GM18867 (cell line): Measurements from ENCODE around the gene DPEP2.

ENCODE experiments used
- ATAC-seq: cut with Tn5 transposase; IDR thresholded peaks from one replicate; pipeline ENCODE4 v1.9.1; 2021; ENCODE audit warnings: mild to moderate bottlenecking, moderate library complexity; ENCODE audit not compliant: unreplicated experiment

The DPEP2 gene

GRCh38 chr16:67957622-67958021 lies 41.7 kb downstream of the DPEP2 start:
- no peak for ATAC-seq

DNA sequence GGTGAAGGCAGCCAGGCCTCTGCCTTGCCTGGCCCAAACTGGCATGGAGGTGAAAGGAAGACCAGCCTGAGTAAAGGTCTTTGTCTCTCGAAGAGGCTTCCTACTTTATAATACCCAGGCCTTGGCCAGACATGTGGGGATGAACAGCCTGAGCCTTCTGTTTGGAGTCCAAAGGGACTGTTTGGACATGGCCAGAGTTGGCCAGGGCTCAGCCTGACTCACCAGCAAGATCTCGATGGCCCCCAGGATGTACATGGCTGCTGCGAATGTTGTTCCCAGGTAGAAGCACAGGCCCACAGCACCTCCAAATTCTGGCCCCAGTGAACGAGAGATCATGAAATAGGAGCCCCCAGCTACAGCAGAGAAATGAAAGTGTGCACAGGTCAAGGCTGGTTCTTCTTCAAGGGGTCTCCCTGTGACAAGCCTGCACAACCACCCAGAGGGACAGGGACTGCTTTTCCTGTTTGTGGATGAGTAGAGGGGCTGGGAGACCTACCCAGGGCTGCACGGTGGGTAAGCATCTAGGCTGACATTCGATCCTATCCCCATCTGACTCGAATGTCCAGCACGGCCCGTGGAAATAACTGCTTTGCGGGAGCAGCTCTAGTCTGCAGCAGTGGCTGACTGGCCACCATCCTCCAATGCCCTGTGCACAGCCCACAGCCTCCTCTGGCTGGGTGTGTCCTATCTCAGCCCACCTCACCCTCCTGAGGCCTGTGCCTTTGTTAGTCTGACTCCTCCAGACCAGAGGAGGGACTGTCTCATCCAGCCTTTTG lies 44.7 kb downstream of the DPEP2 start:
- ATAC-seq, result no peak

DNA sequence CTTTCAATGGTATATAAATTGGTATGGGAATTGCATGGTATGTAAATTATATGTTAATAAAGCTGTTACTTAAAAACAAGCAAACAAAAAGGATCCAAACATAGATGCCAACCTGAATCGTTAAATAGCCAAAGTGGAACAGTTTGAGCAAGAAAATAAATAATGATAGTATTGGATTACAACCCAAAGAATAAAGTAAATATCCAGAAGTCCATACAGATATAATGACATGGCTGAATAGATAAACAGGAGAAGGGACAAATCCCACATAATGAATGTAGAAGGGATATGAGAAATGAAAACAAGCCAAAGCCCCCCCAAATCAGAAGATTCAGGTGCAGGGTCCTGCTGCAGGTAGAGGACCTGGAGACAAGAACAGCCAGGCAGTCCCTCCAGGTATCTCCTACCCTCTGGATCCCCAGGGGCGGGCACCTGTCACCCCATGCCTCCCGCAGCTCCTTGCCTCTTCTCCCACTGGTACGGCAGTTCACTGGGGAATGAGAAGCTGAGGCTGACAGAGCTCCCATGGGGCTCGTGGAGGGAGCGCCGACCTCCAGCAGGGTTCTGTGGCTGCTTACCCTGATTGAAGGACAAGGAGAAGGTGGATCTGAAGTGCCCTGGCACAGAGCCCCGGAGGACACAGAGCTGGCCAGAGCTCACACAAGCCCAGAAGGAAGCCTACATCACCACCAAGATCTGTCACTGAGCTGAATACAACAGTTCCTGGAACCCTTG lies 45.5 kb downstream of the DPEP2 start:
- no peak for ATAC-seq

GRCh38 chr16:67951485-67951884 lies 47.8 kb downstream of the DPEP2 start:
- ATAC-seq, result no peak

GRCh38 chr16:67950335-67950843 lies 48.9 kb downstream of the DPEP2 start:
- ATAC-seq, result no peak

GRCh38 chr16:67949645-67950044 lies 49.6 kb downstream of the DPEP2 start:
- no peak for ATAC-seq

DNA sequence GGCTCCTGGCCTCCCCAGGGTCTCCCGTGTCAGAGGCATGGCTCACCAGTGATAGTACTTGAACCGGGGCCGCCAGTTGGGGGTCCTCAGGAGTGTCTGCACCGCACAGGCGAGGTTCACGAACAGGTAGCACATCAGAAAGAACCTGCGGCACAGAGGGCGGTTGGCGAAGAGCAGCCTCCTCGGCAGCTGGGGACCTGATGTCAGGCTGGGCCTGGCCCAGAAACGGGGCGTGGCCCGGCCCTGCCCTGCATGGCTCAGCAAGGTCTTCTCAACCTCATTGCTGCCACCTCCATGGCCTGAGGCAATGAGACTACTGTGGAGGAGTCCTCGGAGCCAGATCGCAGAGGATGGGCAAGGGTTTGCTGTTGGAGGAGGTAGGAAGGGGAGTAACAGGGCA lies 51.3 kb downstream of the DPEP2 start:
- ATAC-seq, result no peak

GRCh38 chr16:67946966-67947558 lies 52.2 kb downstream of the DPEP2 start:
- ATAC-seq, result no peak

GRCh38 chr16:67946128-67946569 lies 53.1 kb downstream of the DPEP2 start:
- no peak for ATAC-seq

DNA sequence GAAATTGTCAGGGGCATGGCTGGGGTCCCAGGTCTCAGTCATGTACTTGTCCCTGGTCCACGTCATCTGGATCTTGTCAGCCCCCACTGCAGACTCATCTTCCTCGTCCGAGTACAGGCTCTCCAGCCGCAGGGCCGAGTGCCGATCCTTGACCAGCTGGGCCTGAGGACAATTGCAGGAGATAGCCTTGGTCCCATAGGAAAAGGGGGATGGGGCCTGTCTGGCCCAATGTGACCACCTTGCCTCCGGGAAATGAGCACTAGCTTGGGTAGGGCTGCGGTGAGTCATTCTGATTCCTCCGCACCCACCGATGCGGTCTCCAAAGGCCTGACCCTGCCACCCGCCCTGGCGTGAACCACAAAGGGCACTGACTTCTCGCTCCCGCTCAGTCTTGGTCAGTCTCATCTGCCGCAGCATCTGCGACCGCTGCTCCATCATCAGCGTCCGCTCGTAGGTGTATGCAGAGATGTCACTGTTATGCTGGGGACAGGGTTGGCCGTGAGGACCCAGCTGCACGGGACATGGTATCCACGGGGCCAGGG lies 53.8 kb downstream of the DPEP2 start:
- ATAC-seq, result no peak

- ATAC-seq, result no peak
These were observed 54.4 kb downstream of the DPEP2 start for GRCh38 chr16:67944690-67945391.

GRCh38 chr16:67943619-67944504 lies 55.4 kb downstream of the DPEP2 start, which contains the start of gene LCAT:
Gene LCAT (minus strand): TSS chr16:67944120. CDS start chr16:67944101, 19 bp downstream.
- ATAC-seq, result no peak

DNA sequence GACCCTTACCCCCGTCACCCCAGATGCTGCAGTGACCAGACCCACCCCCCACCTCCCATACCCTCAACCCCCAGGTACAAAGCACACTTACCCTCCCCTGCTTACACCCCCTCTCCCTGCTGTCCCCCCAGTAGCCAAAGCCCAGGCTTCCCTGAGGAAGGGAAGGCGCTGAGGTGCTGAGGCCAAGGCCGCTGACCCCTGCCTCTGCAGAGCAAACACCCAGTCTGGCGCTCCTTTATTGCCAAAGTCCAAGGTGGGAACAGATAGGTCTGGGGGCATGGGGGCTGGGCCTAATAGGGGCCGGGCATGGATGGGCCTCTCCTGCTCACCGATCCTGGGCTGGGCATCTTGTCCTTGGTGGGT lies 56.0 kb downstream of the DPEP2 start:
- no peak for ATAC-seq

DNA sequence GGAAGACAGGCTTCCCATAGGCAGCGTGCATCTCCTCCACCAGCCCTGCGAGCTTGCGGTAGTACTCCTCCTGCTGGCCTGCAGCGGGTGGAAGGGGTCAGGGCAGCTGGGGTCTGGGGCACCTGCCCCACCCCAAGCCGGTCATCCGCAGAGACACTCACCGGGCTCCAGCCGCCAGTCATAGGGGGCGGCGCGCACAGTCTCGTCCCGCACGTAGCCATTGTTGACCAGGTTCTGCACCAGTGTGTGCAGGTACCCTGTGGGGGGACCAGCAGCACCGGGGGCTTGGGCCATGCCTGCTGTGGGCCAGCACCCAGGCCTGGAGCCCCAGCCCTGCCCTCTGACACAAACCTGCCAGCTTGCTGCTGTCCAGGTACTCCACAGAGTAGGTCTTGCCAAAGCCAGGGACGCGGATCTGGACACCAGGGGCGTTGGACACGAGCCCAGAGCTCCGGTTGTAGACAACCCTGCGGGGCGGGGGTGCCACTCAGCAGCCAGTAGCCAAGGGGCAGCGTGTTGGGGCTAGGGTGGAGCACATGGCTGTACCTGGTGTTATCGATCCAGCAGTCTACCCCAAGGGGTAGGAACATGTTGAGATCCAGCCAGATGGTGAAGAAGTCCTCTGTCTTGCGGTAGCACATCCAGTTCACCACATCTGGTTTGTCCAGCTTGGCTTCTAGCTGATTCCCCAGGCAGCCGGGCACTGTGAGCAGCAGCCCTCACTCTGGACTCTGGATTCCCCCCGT lies 56.6 kb downstream of the DPEP2 start:
- ATAC-seq, result no peak

DNA sequence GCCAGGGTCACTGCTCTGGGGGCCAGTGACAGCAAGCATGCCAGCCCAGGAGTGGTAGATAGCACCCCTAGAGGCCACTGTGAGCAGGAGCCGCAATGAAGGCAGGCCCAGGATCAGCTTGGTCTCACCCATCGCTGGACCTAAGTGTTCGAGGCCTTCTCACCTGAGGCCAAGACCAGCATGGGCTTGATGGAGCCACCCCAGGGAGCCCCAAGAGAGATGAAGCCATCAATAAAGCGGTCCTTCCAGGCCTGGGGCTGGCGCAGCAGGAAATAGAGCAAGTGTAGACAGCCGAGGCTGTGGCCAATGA lies 57.1 kb downstream of the DPEP2 start:
- ATAC-seq, result peak; percentile 43

- ATAC-seq, result no peak
These were observed 57.6 kb downstream of the DPEP2 start for GRCh38 chr16:67941469-67942199.

DNA sequence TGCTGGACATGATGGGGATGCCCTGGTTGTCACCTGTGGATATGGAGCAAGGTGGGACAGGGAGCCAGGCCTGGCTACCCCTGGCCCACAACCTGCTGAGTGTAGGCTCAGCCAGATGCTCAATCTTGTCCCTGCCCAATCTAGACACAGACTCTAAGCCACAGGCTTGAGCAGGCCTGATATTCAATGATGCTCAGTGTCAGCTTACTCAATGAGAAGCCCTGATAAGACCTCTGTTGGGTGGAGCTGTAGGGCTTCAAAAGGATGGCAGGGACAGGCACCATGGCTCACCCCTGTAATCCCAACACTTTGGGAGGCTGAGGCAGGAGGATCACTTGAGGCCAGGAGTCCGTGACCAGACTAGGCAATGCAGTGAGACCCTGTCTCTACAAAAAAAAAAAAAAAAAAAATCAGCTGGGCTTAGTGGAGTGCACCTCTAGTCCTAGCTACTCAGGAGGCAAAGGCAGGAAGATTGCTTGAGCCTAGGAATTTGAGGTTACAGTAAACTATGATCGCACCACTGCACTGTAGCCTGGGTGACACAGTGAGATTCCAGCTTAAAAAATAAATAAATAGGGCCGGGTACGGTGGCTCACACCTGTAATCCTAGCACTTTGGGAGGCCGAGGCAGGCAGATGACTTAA lies 58.7 kb downstream of the DPEP2 start:
- ATAC-seq, result no peak
